GM10248 (cell line): ENCODE data around the gene ATF7.

Experiments used
- CTCF ChIA-PET: fragments of 300-600 bp; sonication (Branson Sonifier 250); formaldehyde crosslinking; extraction: SDS; loops from one replicate; lab custom pipeline; 2021; ENCODE audit warnings: antibody characterized with exemption; lab: Yijun Ruan, JAX
- POLR2A ChIA-PET: fragments of 350-650 bp; sonication (Branson Sonifier 250); formaldehyde crosslinking; extraction: SDS; loops from one replicate; lab custom pipeline; 2020; ENCODE audit warnings: antibody characterized with exemption; lab: Yijun Ruan, JAX
- DNase-seq: peaks from one replicate; pipeline ENCODE4 v3.0.0; 2012; ENCODE audit errors: extremely low spot score
- TF ChIP-seq, protein P1 (sequence below): IDR thresholded peaks from 2 replicates; pipeline ENCODE4 v1.5.1; 2012; ENCODE audit warnings: mild to moderate bottlenecking, low read depth; ENCODE audit errors: extremely low read depth, missing control alignments, control extremely low read depth

ATF7 gene

DNA sequence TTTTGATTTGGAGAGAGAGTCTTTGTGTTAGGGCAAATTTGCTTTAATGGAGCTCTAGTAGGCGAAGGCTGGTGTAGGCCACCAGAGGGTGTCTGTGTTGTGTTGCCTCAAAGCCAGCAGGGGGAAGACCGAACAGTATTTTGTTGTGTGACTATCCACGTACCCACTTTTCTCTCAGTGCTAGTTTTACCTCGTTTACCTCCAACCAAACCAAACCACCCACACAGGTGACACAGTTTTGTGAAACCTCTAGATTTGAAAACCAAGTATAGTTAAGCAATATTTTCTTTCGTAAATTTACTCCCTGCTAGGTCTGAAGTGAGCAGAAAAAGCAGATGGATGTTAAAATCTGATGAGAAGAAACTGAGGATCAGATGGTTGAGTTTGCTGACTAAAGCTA lies 82.6 kb downstream of the ATF7 start:
- CTCF ChIA-PET = interaction anchor here (0.6 to 8.8 kb wide), 59 partner anchors 8 to 232 kb away, joined by 3 to 213 read pairs (median 5); partner anchors contain the start of genes ATP5MC2, CALCOCO1 and TARBP2
- TF ChIP-seq, protein P1, sequence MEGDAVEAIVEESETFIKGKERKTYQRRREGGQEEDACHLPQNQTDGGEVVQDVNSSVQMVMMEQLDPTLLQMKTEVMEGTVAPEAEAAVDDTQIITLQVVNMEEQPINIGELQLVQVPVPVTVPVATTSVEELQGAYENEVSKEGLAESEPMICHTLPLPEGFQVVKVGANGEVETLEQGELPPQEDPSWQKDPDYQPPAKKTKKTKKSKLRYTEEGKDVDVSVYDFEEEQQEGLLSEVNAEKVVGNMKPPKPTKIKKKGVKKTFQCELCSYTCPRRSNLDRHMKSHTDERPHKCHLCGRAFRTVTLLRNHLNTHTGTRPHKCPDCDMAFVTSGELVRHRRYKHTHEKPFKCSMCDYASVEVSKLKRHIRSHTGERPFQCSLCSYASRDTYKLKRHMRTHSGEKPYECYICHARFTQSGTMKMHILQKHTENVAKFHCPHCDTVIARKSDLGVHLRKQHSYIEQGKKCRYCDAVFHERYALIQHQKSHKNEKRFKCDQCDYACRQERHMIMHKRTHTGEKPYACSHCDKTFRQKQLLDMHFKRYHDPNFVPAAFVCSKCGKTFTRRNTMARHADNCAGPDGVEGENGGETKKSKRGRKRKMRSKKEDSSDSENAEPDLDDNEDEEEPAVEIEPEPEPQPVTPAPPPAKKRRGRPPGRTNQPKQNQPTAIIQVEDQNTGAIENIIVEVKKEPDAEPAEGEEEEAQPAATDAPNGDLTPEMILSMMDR = peak; percentile 75
- POLR2A ChIA-PET = interaction anchor here (1.0 to 1.6 kb wide), 2 partner anchors 132 to 200 kb away, joined by 3 to 6 read pairs; partner anchors contain the start of gene ATP5MC2
- DNase-seq = peak; percentile 78

DNA sequence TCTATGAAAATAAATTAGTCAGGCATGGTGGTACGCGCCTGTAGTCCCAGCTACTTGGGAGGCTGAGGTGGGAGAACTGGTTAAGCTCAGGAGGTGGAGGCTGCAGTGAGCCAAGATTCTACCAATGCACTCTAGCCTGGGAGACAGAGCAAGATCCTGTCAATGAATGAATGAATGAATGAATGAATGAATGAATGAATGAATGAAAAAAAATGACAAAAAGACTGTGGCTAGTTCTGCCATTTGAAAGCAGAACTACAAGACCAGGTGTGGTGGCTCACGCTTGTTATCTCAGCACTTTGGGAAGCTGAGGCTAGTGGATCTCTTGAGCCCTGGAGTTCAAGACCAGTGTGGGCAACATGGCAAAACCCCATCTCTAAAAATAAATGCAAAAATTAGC lies 86.7 kb downstream of the ATF7 start:
- TF ChIP-seq, protein P1 = no peak
- no peak for DNase-seq
- CTCF ChIA-PET = interaction anchor here (1.1 to 8.8 kb wide), 3 partner anchors 29 to 205 kb away, joined by 3 to 213 read pairs (median 88); partner anchors contain the start of gene ATP5MC2
- POLR2A ChIA-PET = interaction anchor here (0.6 kb wide), 1 partner anchor 21 kb away, joined by 3 read pairs; no protein-coding TSS in a partner anchor

DNA sequence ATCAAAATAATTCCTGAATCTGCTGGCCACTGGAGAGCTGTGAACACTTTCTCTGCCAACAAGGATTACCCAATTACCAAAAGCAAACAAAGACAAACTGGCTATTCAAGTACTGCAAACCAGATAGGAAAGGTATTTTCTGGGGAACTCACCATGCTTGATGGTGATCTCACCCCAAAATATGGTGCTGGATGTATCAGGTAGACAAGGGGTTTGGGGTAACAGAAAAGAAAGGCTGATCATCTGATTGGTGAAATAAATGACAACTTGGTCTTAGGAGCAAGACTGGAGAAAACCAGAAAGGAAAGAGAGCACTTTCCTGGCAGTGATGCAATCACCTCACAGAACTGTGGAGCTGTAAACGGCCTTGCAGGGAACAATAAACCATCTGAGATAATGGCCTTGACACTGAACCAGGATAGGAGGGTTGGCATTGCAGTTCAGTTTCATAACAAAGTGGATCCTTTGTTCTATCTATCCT lies 87.9 kb downstream of the ATF7 start:
- DNase-seq = no peak
- CTCF ChIA-PET = interaction anchor here (0.8 to 8.8 kb wide), 5 partner anchors 27 to 207 kb away, joined by 3 to 213 read pairs (median 3); partner anchors contain the start of gene ATP5MC2
- TF ChIP-seq, protein P1 = no peak
- POLR2A ChIA-PET = no interaction called here

DNA sequence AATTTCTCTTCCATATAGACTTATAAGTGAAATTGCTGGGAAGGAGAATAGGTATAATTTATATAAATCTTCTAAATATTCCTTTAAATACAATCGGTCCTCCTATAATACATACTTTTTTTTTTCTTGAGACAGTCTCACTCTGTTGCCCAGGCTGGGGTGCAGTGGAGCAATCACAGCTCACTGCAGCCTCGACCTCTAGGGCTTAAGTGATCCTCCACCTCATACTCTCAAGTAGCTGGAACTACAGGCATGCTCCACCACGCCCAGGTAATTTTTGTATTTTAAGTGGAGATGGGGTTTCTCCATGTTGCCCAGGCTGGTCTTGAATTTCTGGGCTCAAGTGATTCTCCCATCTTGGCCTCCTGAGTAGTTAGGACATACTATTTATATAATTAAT lies 89.2 kb downstream of the ATF7 start:
- POLR2A ChIA-PET = no interaction called here

DNA sequence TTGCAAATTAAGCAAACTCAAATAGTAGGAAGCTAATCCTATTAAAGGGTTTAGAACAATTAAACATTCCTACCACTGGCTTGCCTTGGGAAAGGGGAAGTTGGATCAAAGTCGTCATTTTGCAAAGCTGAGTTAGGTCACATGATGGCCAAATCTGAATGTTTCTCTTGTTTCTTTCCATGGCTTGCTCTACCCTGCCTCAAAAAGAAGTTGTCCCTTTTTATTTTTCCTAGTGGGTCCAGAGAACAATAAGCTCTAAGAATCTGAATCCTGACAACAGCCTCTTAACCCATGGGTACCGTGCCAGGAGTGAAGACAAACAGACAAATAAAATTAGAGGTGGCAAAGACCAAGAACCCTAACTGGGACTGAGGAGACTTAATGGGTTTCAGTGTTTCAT lies 92.7 kb downstream of the ATF7 start:
- TF ChIP-seq, protein P1 = no peak
- DNase-seq = no peak
- ChIA-PET CTCF (interaction anchor here (0.9 to 3.1 kb wide), 4 partner anchors 10 to 181 kb away, joined by 3 to 15 read pairs (median 4); no protein-coding TSS in a partner anchor), POLR2A (no interaction called here)

More for the DNA sequence above, 89.2 kb downstream of the ATF7 start:
- DNase-seq = no peak
- TF ChIP-seq, protein P1 = no peak
- CTCF ChIA-PET = no interaction called here

DNA sequence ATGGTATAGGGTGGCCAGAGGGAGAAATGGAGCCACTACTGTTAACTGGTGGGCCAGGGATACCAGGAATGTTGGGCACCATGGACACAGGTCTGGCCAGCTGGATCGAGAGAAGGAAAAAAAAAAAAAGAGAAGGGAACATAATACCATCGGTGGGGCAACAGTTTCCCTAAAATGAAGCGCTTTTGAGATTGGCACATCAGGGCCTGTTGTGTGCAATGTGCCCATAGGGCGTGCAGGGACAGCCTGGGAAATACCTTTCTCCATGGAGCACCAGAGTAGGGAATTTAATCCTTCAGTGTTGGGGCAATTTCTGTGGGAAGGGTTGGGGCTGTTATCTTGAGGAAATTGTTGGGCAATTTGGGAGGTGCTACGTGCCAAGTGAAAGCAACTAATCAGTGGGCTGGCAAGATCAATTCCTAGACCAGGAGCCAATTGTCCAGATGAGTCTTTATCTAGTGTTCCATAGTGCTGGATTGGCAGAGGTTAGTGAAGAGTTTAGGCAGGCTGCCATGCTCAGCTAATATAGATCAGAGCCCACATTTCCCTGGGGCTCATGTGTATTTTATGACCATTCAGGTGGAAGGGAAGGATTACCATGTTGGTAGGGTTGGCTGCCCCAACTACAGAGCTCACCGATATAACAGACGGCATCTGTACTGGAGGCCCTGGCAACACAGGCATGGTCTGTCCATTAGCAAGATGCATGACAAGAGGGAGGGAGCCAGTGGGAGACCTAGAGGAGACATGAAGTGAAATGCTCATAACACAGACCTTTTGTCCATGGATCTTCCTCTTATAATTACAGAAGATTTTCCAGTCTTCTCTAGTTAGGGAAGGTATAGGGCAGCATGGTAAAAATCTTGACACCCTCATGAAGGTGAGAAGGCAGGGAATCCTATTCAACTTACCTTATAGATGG lies 93.4 kb downstream of the ATF7 start:
- ChIA-PET POLR2A (no interaction called here), CTCF (interaction anchor here (0.9 to 3.1 kb wide), 5 partner anchors 11 to 180 kb away, joined by 3 to 15 read pairs (median 4); no protein-coding TSS in a partner anchor)
- DNase-seq = no peak
- TF ChIP-seq, protein P1 = no peak
